Measurements from ENCODE around the gene CHORDC1.

CHORDC1 gene

DNA sequence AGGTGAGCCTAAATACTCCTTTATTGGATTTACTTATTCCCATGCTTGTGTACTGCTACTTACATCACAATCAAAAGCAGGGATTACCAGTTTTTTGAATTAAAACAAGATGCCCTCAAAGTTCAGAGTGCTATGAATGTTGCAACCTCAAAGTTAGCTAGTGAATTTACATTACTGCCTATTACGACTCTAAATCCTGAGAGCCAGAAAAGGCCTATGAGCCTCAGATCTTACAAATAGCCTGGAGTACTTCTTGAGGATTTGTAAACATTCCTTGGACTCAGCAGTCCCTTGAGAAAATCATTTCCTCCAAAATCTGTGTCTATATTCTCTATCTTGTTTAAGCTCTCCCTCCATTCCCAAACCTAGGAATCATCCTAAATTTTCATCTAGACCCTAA, 25.5 kb downstream of the CHORDC1 start:
- no peaks in the 10 kb centered on the region for H3K27me3 ChIP-seq (ENCODE audit: insufficient read depth, low read length)
- H3K27ac ChIP-seq (ENCODE audit: low read depth, low read length, poor library complexity, severe bottlenecking): no peak overlapping the region
- H3K4me2 ChIP-seq (ENCODE audit: low read length): no peak overlapping the region
- H3K36me3 ChIP-seq (ENCODE audit: insufficient read depth, low read length): peaks cover 60% of the 10 kb centered on the region
- no peak overlapping the region for H3K4me3 ChIP-seq (ENCODE audit: low read depth, low read length, poor library complexity, severe bottlenecking)
- H3K79me2 ChIP-seq (ENCODE audit: insufficient read depth, low read length): no peaks in the 10 kb centered on the region
- H3K9me2 ChIP-seq (ENCODE audit: low read depth, low read length): no peaks in the 10 kb centered on the region
- H3K9ac ChIP-seq (ENCODE audit: low read length): no peak overlapping the region
- no peaks in the 10 kb centered on the region for H3F3A ChIP-seq (ENCODE audit: insufficient read depth, low read length)
- no peaks in the 10 kb centered on the region for H4K20me1 ChIP-seq (ENCODE audit: insufficient read depth, low read length)
- no peaks in the 10 kb centered on the region for H3K4me1 ChIP-seq (ENCODE audit: insufficient read depth, low read length, severe bottlenecking)
- H3K9me3 ChIP-seq (ENCODE audit: low read length): no peaks in the 10 kb centered on the region
- TF ChIP-seq EZH2 (IDR thresholded peaks at IDR 0.05; ENCODE audit: borderline replicate concordance, low read length) (no peak), CTCF (IDR thresholded peaks at IDR 0.05; ENCODE audit: low read length) (no peak)
- H2AFZ ChIP-seq (ENCODE audit: low read length): no peak overlapping the region

DNA sequence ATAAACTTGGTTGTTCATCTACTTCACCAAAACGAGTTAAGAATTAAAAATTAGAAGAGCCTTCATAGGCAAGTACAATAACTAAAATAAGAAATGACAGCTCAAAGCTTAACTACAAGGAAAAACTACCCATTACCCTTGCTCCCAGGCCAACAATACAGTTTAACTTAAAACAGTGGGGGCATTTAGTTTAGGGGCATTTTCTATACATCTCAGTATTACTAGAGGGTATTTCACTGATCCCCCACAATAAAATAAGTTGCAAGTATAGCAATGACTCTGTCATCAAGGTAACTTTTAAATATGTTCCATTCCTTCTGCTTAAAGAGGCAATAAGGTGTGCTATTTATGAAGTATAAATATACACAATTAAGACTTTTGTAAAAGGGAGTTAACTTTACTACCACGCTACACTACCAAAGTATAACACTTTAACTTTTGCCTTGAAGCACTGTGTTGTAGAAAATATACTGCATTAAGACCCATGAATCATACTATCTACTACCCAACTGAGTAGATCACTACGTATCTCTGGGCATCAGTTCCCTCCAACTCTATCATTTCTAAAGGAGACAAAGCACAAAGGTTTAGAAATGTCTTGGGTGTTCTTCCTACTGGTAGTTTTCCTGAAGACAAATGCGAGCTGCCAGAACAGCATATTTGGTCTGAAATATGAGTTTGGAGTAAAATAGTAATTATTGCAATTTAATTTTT, 29.8 kb downstream of the CHORDC1 start:
- TF ChIP-seq EZH2 (IDR thresholded peaks at IDR 0.05; ENCODE audit: borderline replicate concordance, low read length) (no peak), CTCF (IDR thresholded peaks at IDR 0.05; ENCODE audit: low read length) (no peak)
- H4K20me1 ChIP-seq (ENCODE audit: insufficient read depth, low read length): no peaks in the 10 kb centered on the region
- H3K4me3 ChIP-seq (ENCODE audit: low read depth, low read length, poor library complexity, severe bottlenecking): no peak overlapping the region
- H3K4me1 ChIP-seq (ENCODE audit: insufficient read depth, low read length, severe bottlenecking): no peaks in the 10 kb centered on the region
- H3K79me2 ChIP-seq (ENCODE audit: insufficient read depth, low read length): no peaks in the 10 kb centered on the region
- no peak overlapping the region for H3K4me2 ChIP-seq (ENCODE audit: low read length)
- H3F3A ChIP-seq (ENCODE audit: insufficient read depth, low read length): no peaks in the 10 kb centered on the region; the same call in 1 of the 2 replicates
- H3K9ac ChIP-seq (ENCODE audit: low read length): no peak overlapping the region
- H3K27me3 ChIP-seq (ENCODE audit: insufficient read depth, low read length): no peaks in the 10 kb centered on the region
- peaks cover 27% of the 10 kb centered on the region; the same call in 1 of the 2 replicates for H3K36me3 ChIP-seq (ENCODE audit: insufficient read depth, low read length)
- no peaks in the 10 kb centered on the region for H3K9me3 ChIP-seq (ENCODE audit: low read length)
- no peak overlapping the region for H2AFZ ChIP-seq (ENCODE audit: low read length)
- no peak overlapping the region for H3K27ac ChIP-seq (ENCODE audit: low read depth, low read length, poor library complexity, severe bottlenecking)
- H3K9me2 ChIP-seq (ENCODE audit: low read depth, low read length): no peaks in the 10 kb centered on the region

DNA sequence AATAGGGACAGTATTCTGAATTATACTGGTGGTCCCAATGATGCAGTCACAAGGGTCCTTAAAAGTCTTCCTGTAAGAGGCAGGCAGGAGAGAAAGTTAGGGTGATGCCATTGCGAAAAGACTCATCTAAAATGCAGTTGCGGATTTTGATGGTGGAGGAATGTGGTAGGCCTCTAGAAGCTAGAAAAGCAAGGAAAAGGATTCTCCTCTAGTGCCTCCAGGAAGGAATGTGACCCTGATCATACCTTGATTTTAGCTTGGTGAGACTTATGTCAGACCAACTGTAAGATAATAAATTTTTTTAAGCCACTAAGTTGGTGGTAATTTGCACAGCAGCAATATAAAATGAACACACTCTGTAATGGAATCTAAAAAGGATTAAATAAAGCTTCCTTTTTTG, 33.8 kb downstream of the CHORDC1 start:
- Histone ChIP-seq H3K36me3 (ENCODE audit: insufficient read depth, low read length) (no peaks in the 10 kb centered on the region), H2AFZ (ENCODE audit: low read length) (no peak overlapping the region), H4K20me1 (ENCODE audit: insufficient read depth, low read length) (no peaks in the 10 kb centered on the region), H3K27me3 (ENCODE audit: insufficient read depth, low read length) (no peaks in the 10 kb centered on the region), H3K9me2 (ENCODE audit: low read depth, low read length) (no peaks in the 10 kb centered on the region), H3F3A (ENCODE audit: insufficient read depth, low read length) (no peaks in the 10 kb centered on the region; the same call in 1 of the 2 replicates), H3K9me3 (ENCODE audit: low read length) (no peaks in the 10 kb centered on the region), H3K4me2 (ENCODE audit: low read length) (no peak overlapping the region), H3K27ac (ENCODE audit: low read depth, low read length, poor library complexity, severe bottlenecking) (no peak overlapping the region), H3K79me2 (ENCODE audit: insufficient read depth, low read length) (no peaks in the 10 kb centered on the region), H3K4me3 (ENCODE audit: low read depth, low read length, poor library complexity, severe bottlenecking) (no peak overlapping the region), H3K9ac (ENCODE audit: low read length) (no peak overlapping the region), H3K4me1 (ENCODE audit: insufficient read depth, low read length, severe bottlenecking) (no peaks in the 10 kb centered on the region)
- TF ChIP-seq EZH2 (IDR thresholded peaks at IDR 0.05; ENCODE audit: borderline replicate concordance, low read length) (no peak), CTCF (IDR thresholded peaks at IDR 0.05; ENCODE audit: low read length) (no peak)

All from OCI-LY1 (cell line).